Mononuclear cell (primary cell): ENCODE data around the gene PON3. TPM values are rescaled to one million over a fixed set of nuclear protein-coding genes. Genes with fewer than 3 reads are reported as not detected.
"Not testable (repeated sequence)": the region's sequence is repeated elsewhere in the genome, so short reads cannot be mapped to it uniquely, and the experiment has no call there.

Experiments used
- H3K27me3 ChIP-seq: 2 replicates; pipeline ENCODE4 v1.6.0; 2011; ENCODE audit warnings: low read length, control low read depth; ENCODE audit not compliant: insufficient read depth
- H3K4me1 ChIP-seq: 2 replicates; pipeline ENCODE4 v1.5.1; 2011; ENCODE audit warnings: mild to moderate bottlenecking, low read length, control low read depth; ENCODE audit not compliant: insufficient read depth
- H3K4me3 ChIP-seq: 2 replicates; pipeline ENCODE4 v1.5.1; 2011; ENCODE audit warnings: mild to moderate bottlenecking, low read length, moderate library complexity
- H3K9me3 ChIP-seq: 2 replicates; pipeline ENCODE4 v1.5.1; 2011; ENCODE audit warnings: low read depth, mild to moderate bottlenecking, control low read depth, low read length
- total RNA-seq: library from RNA; depleted of rRNA; stranded (reverse); fragments of >200 nt; gene quantifications from one replicate; pipeline ENCODE4 v1.2.3, GENCODE V29; 2012

The PON3 gene
- total RNA-seq, 1 donor, result not detected

GRCh38 chr7:95394370-95394769, 1.8 kb downstream of the PON3 start:
- peaks cover 48% of the 10 kb centered on the region for H3K27me3 ChIP-seq
- H3K4me1 ChIP-seq, result peaks cover 9% of the 10 kb centered on the region
- H3K4me3 ChIP-seq, result no peak overlapping the region
- no peaks in the 10 kb centered on the region for H3K9me3 ChIP-seq

GRCh38 chr7:95391761-95392160, 4.4 kb downstream of the PON3 start:
- Histone ChIP-seq H3K4me3 (no peak overlapping the region), H3K27me3 (peaks cover 35% of the 10 kb centered on the region), H3K4me1 (peaks cover 9% of the 10 kb centered on the region), H3K9me3 (no peaks in the 10 kb centered on the region)

- Histone ChIP-seq H3K4me1 (no peaks in the 10 kb centered on the region), H3K4me3 (no peak overlapping the region), H3K27me3 (peaks cover 15% of the 10 kb centered on the region), H3K9me3 (no peaks in the 10 kb centered on the region)
These were observed 6.7 kb downstream of the PON3 start for GRCh38 chr7:95389516-95389915.

- H3K4me3 ChIP-seq, H3K9me3 ChIP-seq, H3K27me3 ChIP-seq, H3K4me1 ChIP-seq: not testable (repeated sequence)
These were observed 16.7 kb downstream of the PON3 start for GRCh38 chr7:95379457-95379856.

GRCh38 chr7:95376632-95377400, 19.4 kb downstream of the PON3 start:
- H3K27me3 ChIP-seq, result no peaks in the 10 kb centered on the region
- no peak overlapping the region for H3K4me3 ChIP-seq
- no peaks in the 10 kb centered on the region for H3K9me3 ChIP-seq
- H3K4me1 ChIP-seq, result no peaks in the 10 kb centered on the region

GRCh38 chr7:95375591-95376257, 20.5 kb downstream of the PON3 start:
- Histone ChIP-seq H3K27me3 (no peaks in the 10 kb centered on the region), H3K9me3 (no peaks in the 10 kb centered on the region), H3K4me3 (no peak overlapping the region), H3K4me1 (no peaks in the 10 kb centered on the region)

- no peaks in the 10 kb centered on the region for H3K4me1 ChIP-seq
- no peaks in the 10 kb centered on the region for H3K9me3 ChIP-seq
- no peaks in the 10 kb centered on the region for H3K27me3 ChIP-seq
- H3K4me3 ChIP-seq, result no peak overlapping the region
These were observed 22.9 kb downstream of the PON3 start for GRCh38 chr7:95373323-95373722.

GRCh38 chr7:95368235-95368634, 27.9 kb downstream of the PON3 start:
- H3K4me1 ChIP-seq, result no peaks in the 10 kb centered on the region
- H3K9me3 ChIP-seq, result no peaks in the 10 kb centered on the region
- no peak overlapping the region for H3K4me3 ChIP-seq
- H3K27me3 ChIP-seq, result no peaks in the 10 kb centered on the region

GRCh38 chr7:95367606-95368005, 28.6 kb downstream of the PON3 start:
- H3K4me3 ChIP-seq, result no peak overlapping the region
- H3K9me3 ChIP-seq, result no peaks in the 10 kb centered on the region
- H3K4me1 ChIP-seq, result no peaks in the 10 kb centered on the region
- H3K27me3 ChIP-seq, result no peaks in the 10 kb centered on the region

GRCh38 chr7:95365151-95365550, 31.0 kb downstream of the PON3 start:
- H3K4me3 ChIP-seq, result no peak overlapping the region
- no peaks in the 10 kb centered on the region for H3K9me3 ChIP-seq
- no peaks in the 10 kb centered on the region for H3K4me1 ChIP-seq
- H3K27me3 ChIP-seq, result no peaks in the 10 kb centered on the region

- H3K4me3 ChIP-seq, result no peak overlapping the region
- no peaks in the 10 kb centered on the region for H3K27me3 ChIP-seq
- H3K4me1 ChIP-seq, result no peaks in the 10 kb centered on the region
- H3K9me3 ChIP-seq, result no peaks in the 10 kb centered on the region
These were observed 38.6 kb downstream of the PON3 start for GRCh38 chr7:95357623-95358022.

- Histone ChIP-seq H3K27me3 (no peaks in the 10 kb centered on the region), H3K4me1 (no peaks in the 10 kb centered on the region), H3K9me3 (no peaks in the 10 kb centered on the region), H3K4me3 (no peak overlapping the region)
These were observed 53.4 kb downstream of the PON3 start for GRCh38 chr7:95342642-95343307.

GRCh38 chr7:95342029-95342428, 54.1 kb downstream of the PON3 start:
- no peaks in the 10 kb centered on the region for H3K4me1 ChIP-seq
- H3K27me3 ChIP-seq, result no peaks in the 10 kb centered on the region
- H3K4me3 ChIP-seq, result no peak overlapping the region
- H3K9me3 ChIP-seq, result no peaks in the 10 kb centered on the region

- Histone ChIP-seq H3K4me1 (no peaks in the 10 kb centered on the region), H3K27me3 (no peaks in the 10 kb centered on the region), H3K4me3 (no peak overlapping the region), H3K9me3 (no peaks in the 10 kb centered on the region)
These were observed 55.7 kb downstream of the PON3 start for GRCh38 chr7:95340491-95340890.

- H3K4me1 ChIP-seq, result no peaks in the 10 kb centered on the region
These were observed 57.3 kb downstream of the PON3 start for GRCh38 chr7:95338832-95339231.

More at GRCh38 chr7:95338832-95339231, 57.3 kb downstream of the PON3 start:
- Histone ChIP-seq H3K27me3 (no peaks in the 10 kb centered on the region), H3K9me3 (no peaks in the 10 kb centered on the region), H3K4me3 (no peak overlapping the region)
